Epithelial cell of esophagus (primary cell): ENCODE results near the gene ZSCAN12.
"Not testable (repeated sequence)": the region's sequence is repeated elsewhere in the genome, so short reads cannot be mapped to it uniquely, and the experiment has no call there.

Experiments used
- DNase-seq: peaks from one replicate; pipeline ENCODE4 v3.0.0; 2010; ENCODE audit warnings: low read depth
- H3K4me3 ChIP-seq: 2 replicates; pipeline ENCODE4 v1.5.1; 2011; ENCODE audit warnings: mild to moderate bottlenecking, low read length, control low read depth
- CTCF ChIP-seq: IDR thresholded peaks from 2 replicates; pipeline ENCODE4 v1.5.1; 2011; ENCODE audit warnings: low read depth, mild to moderate bottlenecking, low read length, control low read depth, inconsistent platforms; ENCODE audit not compliant: insufficient read depth; ENCODE audit errors: missing control alignments

Gene ZSCAN12

GRCh38 chr6:28408076-28408802, 8.7 kb upstream of the ZSCAN12 start:
- no peak for TF ChIP-seq CTCF
- H3K4me3 ChIP-seq, result no peak overlapping the region

GRCh38 chr6:28407401-28407800, 7.9 kb upstream of the ZSCAN12 start:
- no peak overlapping the region for H3K4me3 ChIP-seq
- TF ChIP-seq CTCF, result no peak
- no peak for DNase-seq

More at GRCh38 chr6:28408076-28408802, 8.7 kb upstream of the ZSCAN12 start:
- peak; percentile 70 for DNase-seq

- H3K4me3 ChIP-seq, DNase-seq: not testable (repeated sequence)
These were observed 4.4 kb upstream of the ZSCAN12 start for GRCh38 chr6:28403923-28404322.

- no peak overlapping the region for H3K4me3 ChIP-seq
- no peak for DNase-seq
- no peak for TF ChIP-seq CTCF
These were observed 2.6 kb upstream of the ZSCAN12 start for GRCh38 chr6:28402197-28402596.

GRCh38 chr6:28401172-28401571, 1.6 kb upstream of the ZSCAN12 start:
- peak; percentile 82 for DNase-seq
- H3K4me3 ChIP-seq, result no peak overlapping the region

GRCh38 chr6:28400122-28400451, 540 bp upstream of the ZSCAN12 start:
- H3K4me3 ChIP-seq, result peak overlapping the region; percentile 95
- DNase-seq, result no peak
- no peak for TF ChIP-seq CTCF

More at GRCh38 chr6:28401172-28401571, 1.6 kb upstream of the ZSCAN12 start:
- no peak for TF ChIP-seq CTCF

GRCh38 chr6:28395918-28396317, 3.6 kb downstream of the ZSCAN12 start:
- TF ChIP-seq CTCF, result no peak
- no peak overlapping the region for H3K4me3 ChIP-seq
- DNase-seq, result no peak
